SK-N-SH (cell line): ENCODE measurements around the gene CRLF1. TPM values are rescaled to one million over a fixed set of nuclear protein-coding genes. Genes with fewer than 3 reads are reported as not detected.

Experiments
- CTCF ChIA-PET: fragments of 300-600, 350-600 bp; formaldehyde crosslinking; extraction: SDS; loops from one replicate; lab custom pipeline; 2021; lab: Yijun Ruan, JAX
- POLR2A ChIA-PET: fragments of 350-600 bp; sonication (Branson Sonifier 250); formaldehyde crosslinking; extraction: SDS; loops from one replicate; lab custom pipeline; 2020; ENCODE audit warnings: antibody characterized with exemption, inconsistent platforms; lab: Yijun Ruan, JAX
- DNase-seq: peaks from one replicate; pipeline ENCODE4 v3.0.0; 2012
- H2AFZ ChIP-seq: fragments of 200-600 bp; sonication (generic); 2 replicates; pipeline ENCODE4 v1.8.1; 2016; ENCODE audit warnings: antibody characterized with exemption, mild to moderate bottlenecking, low read depth
- H3F3A ChIP-seq: fragments of 200-600 bp; sonication (generic); replicated peaks from 2 replicates; pipeline ENCODE3; 2016; ENCODE audit warnings: antibody characterized with exemption, mild to moderate bottlenecking; ENCODE audit not compliant: insufficient read depth
- H3K27ac ChIP-seq, 2 experiments: fragments of 200-500 bp in 1 of 2; fragments of 200-600 bp in 1 of 2; sonication (Bioruptor generic) in 1 of 2; sonication (generic), shearing (Covaris generic) in 1 of 2; 2 replicates each; pipeline versions ENCODE4 v1.5.1 to v1.6.1; 2014 to 2016; ENCODE audit warnings: low read depth in 2 of 2, inconsistent platforms in 1 of 2, low read length in 1 of 2, mild to moderate bottlenecking in 1 of 2, mixed read lengths in 1 of 2
- H3K27me3 ChIP-seq: fragments of 200-600 bp; sonication (generic), shearing (Covaris generic); 2 replicates; pipeline ENCODE4 v1.6.1; 2016; ENCODE audit warnings: mixed run types; ENCODE audit not compliant: insufficient read depth
- H3K36me3 ChIP-seq, 2 experiments: fragments of 200-500 bp in 1 of 2; fragments of 200-600 bp in 1 of 2; sonication (Bioruptor generic) in 1 of 2; sonication (generic) in 1 of 2; replicated peaks in 1 of 2; 2 replicates each; pipeline versions ENCODE3 to v1.5.1; 2014 to 2016; ENCODE audit warnings: low read length in 1 of 2, mild to moderate bottlenecking in 1 of 2; ENCODE audit not compliant: insufficient read depth in 2 of 2, control insufficient read depth in 1 of 2
- H3K4me1 ChIP-seq, 2 experiments: fragments of 200-500 bp in 1 of 2; fragments of 200-600 bp in 1 of 2; sonication (Bioruptor generic) in 1 of 2; sonication (generic), shearing (Covaris generic) in 1 of 2; 2 replicates each; pipeline versions ENCODE4 v1.5.1 to v1.6.1; 2014 to 2016; ENCODE audit warnings: low read depth in 1 of 2, low read length in 1 of 2, mixed run types in 1 of 2; ENCODE audit not compliant: insufficient read depth in 2 of 2, control insufficient read depth in 1 of 2
- H3K4me2 ChIP-seq: fragments of 200-600 bp; sonication (generic), shearing (Covaris generic); 2 replicates; pipeline ENCODE4 v1.6.1; 2017; ENCODE audit warnings: mixed run types
- H3K4me3 ChIP-seq, 2 experiments: fragments of 200-500 bp in 1 of 2; fragments of 200-600 bp in 1 of 2; sonication (Bioruptor generic) in 1 of 2; sonication (generic), shearing (Covaris generic) in 1 of 2; 2 replicates each; pipeline versions ENCODE4 v1.5.1 to v1.8.1; 2014 to 2016; ENCODE audit warnings: low read depth in 2 of 2, inconsistent platforms in 1 of 2, low read length in 1 of 2, mild to moderate bottlenecking in 1 of 2, mixed read lengths in 1 of 2, moderate library complexity in 1 of 2
- H3K79me2 ChIP-seq: fragments of 200-600 bp; sonication (generic); 2 replicates; pipeline ENCODE4 v1.8.1; 2017; ENCODE audit warnings: mild to moderate bottlenecking; ENCODE audit not compliant: insufficient read depth
- H3K9ac ChIP-seq: fragments of 200-600 bp; sonication (generic); 2 replicates; pipeline ENCODE4 v1.6.1; 2017; ENCODE audit warnings: mixed run types
- H3K9me2 ChIP-seq: fragments of 200-600 bp; sonication (generic); 2 replicates; pipeline ENCODE4 v1.6.1; 2017; ENCODE audit warnings: mixed run types
- H3K9me3 ChIP-seq: fragments of 200-600 bp; sonication (generic); 2 replicates; pipeline ENCODE4 v1.6.1; 2017; ENCODE audit warnings: mixed run types, mild to moderate bottlenecking, moderate library complexity
- H4K20me1 ChIP-seq: fragments of 200-600 bp; sonication (generic); 2 replicates; pipeline ENCODE4 v1.6.1; 2017; ENCODE audit warnings: mild to moderate bottlenecking, mixed run types; ENCODE audit not compliant: insufficient read depth
- CHD2 ChIP-seq: fragments of 150-350 bp; IDR thresholded peaks from 2 replicates; pipeline ENCODE4 v1.6.1; 2018; ENCODE audit warnings: low read length; ENCODE audit not compliant: partially characterized antibody
- CTCF ChIP-seq: fragments of 200-600 bp; sonication (generic); IDR thresholded peaks from 2 replicates; pipeline ENCODE4 v1.6.1; 2017; ENCODE audit warnings: antibody characterized with exemption, mild to moderate bottlenecking, moderate library complexity
- ELF1 ChIP-seq: IDR thresholded peaks from 2 replicates; pipeline ENCODE4 v1.4.0; 2012
- EP300 ChIP-seq, 2 experiments: IDR thresholded peaks; 2 replicates each; pipeline versions ENCODE4 v1.4.0 to v1.6.1; 2012; ENCODE audit warnings: borderline replicate concordance in 1 of 2, low read depth in 1 of 2, low read length in 1 of 2
- EZH2phosphoT487 ChIP-seq: fragments of 200-600 bp; sonication (generic); IDR thresholded peaks from 2 replicates; pipeline ENCODE4 v1.6.1; 2017; ENCODE audit warnings: low read depth, mixed run types, mild to moderate bottlenecking, antibody characterized with exemption, moderate library complexity, borderline replicate concordance
- FOSL2 ChIP-seq: IDR thresholded peaks from 2 replicates; pipeline ENCODE4 v1.4.0; 2012; ENCODE audit warnings: low read depth, mild to moderate bottlenecking, moderate library complexity, borderline replicate concordance
- FOXM1 ChIP-seq: IDR thresholded peaks from 2 replicates; pipeline ENCODE4 v1.4.0; 2012; ENCODE audit warnings: low read depth, mild to moderate bottlenecking
- GATA2 ChIP-seq: sonication (generic); formaldehyde crosslinking; IDR thresholded peaks from 2 replicates; pipeline ENCODE4 v1.5.0; 2020; ENCODE audit warnings: mild to moderate bottlenecking, missing genetic modification reagents
- MAX ChIP-seq: IDR thresholded peaks from 2 replicates; pipeline ENCODE4 v1.4.0; 2012; ENCODE audit warnings: low read depth
- MXI1 ChIP-seq: IDR thresholded peaks from 2 replicates; pipeline ENCODE4 v1.6.1; 2012; ENCODE audit warnings: mild to moderate bottlenecking, low read depth, low read length, improper control_type of control experiment
- NFIC ChIP-seq: IDR thresholded peaks from 2 replicates; pipeline ENCODE4 v1.4.0; 2012; ENCODE audit warnings: borderline replicate concordance
- NRF1 ChIP-seq: IDR thresholded peaks from 2 replicates; pipeline ENCODE4 v1.6.1; 2012; ENCODE audit warnings: low read depth, mild to moderate bottlenecking, low read length
- PBX3 ChIP-seq: IDR thresholded peaks from 2 replicates; pipeline ENCODE4; 2012
- POLR2AphosphoS5 ChIP-seq: IDR thresholded peaks from 2 replicates; pipeline ENCODE4 v1.6.1; 2012; ENCODE audit warnings: low read depth, low read length
- RAD21 ChIP-seq: IDR thresholded peaks from 2 replicates; pipeline ENCODE4 v1.6.1; 2012; ENCODE audit warnings: mild to moderate bottlenecking, low read length
- SIN3A ChIP-seq: IDR thresholded peaks from 2 replicates; pipeline ENCODE4 v1.6.1; 2012; ENCODE audit warnings: low read depth, mild to moderate bottlenecking, low read length, moderate library complexity, borderline replicate concordance
- SMC3 ChIP-seq: IDR thresholded peaks from 2 replicates; pipeline ENCODE4 v1.6.1; 2012; ENCODE audit warnings: low read depth, low read length, improper control_type of control experiment
- TAF1 ChIP-seq: IDR thresholded peaks from 2 replicates; pipeline ENCODE4 v1.6.1; 2012; ENCODE audit warnings: low read depth, mild to moderate bottlenecking, low read length, moderate library complexity, borderline replicate concordance
- TEAD4 ChIP-seq: IDR thresholded peaks from 2 replicates; pipeline ENCODE4 v1.4.0; 2012; ENCODE audit warnings: mild to moderate bottlenecking, borderline replicate concordance; ENCODE audit not compliant: insufficient read depth
- YY1 ChIP-seq: IDR thresholded peaks from 2 replicates; pipeline ENCODE4 v1.4.0; 2012; ENCODE audit warnings: low read depth, mild to moderate bottlenecking
- WGBS: methylation state at CpG from one replicate; pipeline ENCODE4 v1.1.6; 2017; ENCODE audit warnings: low lambda C conversion rate; 5-methylcytosine and 5-hydroxymethylcytosine counted together
- polyA plus RNA-seq, 3 experiments: library from polyadenylated mRNA; depleted of rRNA; stranded (reverse); fragments of >200 nt; gene quantifications; 2 replicates each; pipeline ENCODE4 v1.2.3, GENCODE V29; 2012

CRLF1 gene
- polyA plus RNA-seq, 1 of the 3 experiments (the other 2 are of a cell fraction): 0.71 TPM

- H3K9me2 ChIP-seq: no peaks in the 10 kb centered on the region
- H3K27me3 ChIP-seq: no peaks in the 10 kb centered on the region
- POLR2A ChIA-PET: interaction anchor here (1.0 to 1.2 kb wide), 2 partner anchors 252 to 254 kb away, joined by 4 read pairs; no protein-coding TSS in a partner anchor
- H3F3A ChIP-seq: peaks cover 34% of the 10 kb centered on the region
- H2AFZ ChIP-seq: no peak overlapping the region
- peaks cover 6 to 36% of the 10 kb centered on the region in 2 experiments; a peak in 2 of 4 replicates for H3K4me1 ChIP-seq
- H3K9me3 ChIP-seq: no peaks in the 10 kb centered on the region
- no peaks in the 10 kb centered on the region for H4K20me1 ChIP-seq
- no peaks in the 10 kb centered on the region for H3K36me3 ChIP-seq
- TF ChIP-seq TAF1 (no peak), TEAD4 (no peak), GATA2 (CRISPR knock-in tag) (no peak)
- no peak overlapping the region for H3K9ac ChIP-seq
- H3K4me3 ChIP-seq: peak overlapping the region; percentile 32 to 46; a peak in 2 of 4 replicates
- CTCF ChIA-PET: interaction anchor here (0.6 to 10.5 kb wide), 25 partner anchors 9 to 802 kb away, joined by 3 to 234 read pairs (median 4); partner anchors contain the start of genes COPE, CRLF1, DDX49 and KXD1
- 52% methylated on average over 4 of the region's 26 CpGs for WGBS
- 0 out of 2 replicates have a peak, but pooled peaks cover under 1% of the 10 kb centered on the region for H3K79me2 ChIP-seq
- no peak overlapping the region for H3K27ac ChIP-seq
- DNase-seq: peak; percentile 48
- H3K4me2 ChIP-seq: peak overlapping the region; percentile 89
Measured at GRCh38 chr19:18594824-18595373, 11.7 kb downstream of the CRLF1 start.

- H4K20me1 ChIP-seq: no peaks in the 10 kb centered on the region
- no peak overlapping the region for H3K9ac ChIP-seq
- H3K9me2 ChIP-seq: no peaks in the 10 kb centered on the region
- ChIA-PET CTCF (interaction anchor here (0.6 to 10.5 kb wide), 39 partner anchors 10 to 802 kb away, joined by 3 to 234 read pairs (median 4); partner anchors contain the start of genes CERS1, COPE, CRLF1 and DDX49), POLR2A (interaction anchor here (1.0 to 1.2 kb wide), 3 partner anchors 253 to 325 kb away, joined by 3 to 4 read pairs (median 4); partner anchors contain the start of genes COPE and DDX49)
- TF ChIP-seq FOSL2 (no peak), YY1 (no peak), TAF1 (no peak), POLR2AphosphoS5 (no peak), CTCF (peak; percentile 75), EP300 (IDR thresholded peaks at IDR 0.05; ENCODE audit: borderline replicate concordance in 1 of 2, low read depth in 1 of 2, low read length in 1 of 2) (no peak), EZH2phosphoT487 (no peak), NFIC (no peak), MAX (no peak), ELF1 (no peak; the same call in 1 of the 2 replicates), SMC3 (peak; percentile 76), SIN3A (peak; percentile 15; the same call in 1 of the 2 replicates), PBX3 (no peak), NRF1 (no peak), MXI1 (peak; percentile 64), FOXM1 (no peak), CHD2 (no peak), GATA2 (CRISPR knock-in tag) (no peak), TEAD4 (no peak), RAD21 (peak; percentile 75)
- no peak overlapping the region for H2AFZ ChIP-seq
- H3K27ac ChIP-seq: no peak overlapping the region
- peak overlapping the region; percentile 89 for H3K4me2 ChIP-seq
- peak; percentile 96 for DNase-seq
- H3K36me3 ChIP-seq: no peaks in the 10 kb centered on the region
- H3K79me2 ChIP-seq: peaks cover 7% of the 10 kb centered on the region; the same call in 1 of the 2 replicates
- H3K9me3 ChIP-seq: no peaks in the 10 kb centered on the region
- no peaks in the 10 kb centered on the region for H3K27me3 ChIP-seq
- H3K4me3 ChIP-seq: peak overlapping the region; percentile 32 to 46; a peak in 3 of 4 replicates
- peaks cover 6 to 36% of the 10 kb centered on the region in 2 experiments; a peak in 2 of 4 replicates for H3K4me1 ChIP-seq
- peaks cover 35% of the 10 kb centered on the region for H3F3A ChIP-seq
- 18% methylated on average over 22 of the region's 54 CpGs for WGBS
Measured at GRCh38 chr19:18594096-18594823, 12.3 kb downstream of the CRLF1 start.
